Inflammatory macrophage (primary cell): ENCODE results near the gene SMR3B.

ENCODE experiments used
- DNase-seq, 2 donors: peaks; one replicate each; pipeline ENCODE4 v3.0.0-alpha.2; 2020 to 2022
- total RNA-seq, 18 experiments: gene quantifications; one replicate each; lab custom pipeline; 2026; ENCODE audit warnings: mixed read lengths in 6 of 18, inconsistent platforms in 2 of 18; lab: John Stamatoyannopoulos, UW

SMR3B gene
- total RNA-seq = 0 to 0.18 (median 0) reads per million in 18 experiments

DNA sequence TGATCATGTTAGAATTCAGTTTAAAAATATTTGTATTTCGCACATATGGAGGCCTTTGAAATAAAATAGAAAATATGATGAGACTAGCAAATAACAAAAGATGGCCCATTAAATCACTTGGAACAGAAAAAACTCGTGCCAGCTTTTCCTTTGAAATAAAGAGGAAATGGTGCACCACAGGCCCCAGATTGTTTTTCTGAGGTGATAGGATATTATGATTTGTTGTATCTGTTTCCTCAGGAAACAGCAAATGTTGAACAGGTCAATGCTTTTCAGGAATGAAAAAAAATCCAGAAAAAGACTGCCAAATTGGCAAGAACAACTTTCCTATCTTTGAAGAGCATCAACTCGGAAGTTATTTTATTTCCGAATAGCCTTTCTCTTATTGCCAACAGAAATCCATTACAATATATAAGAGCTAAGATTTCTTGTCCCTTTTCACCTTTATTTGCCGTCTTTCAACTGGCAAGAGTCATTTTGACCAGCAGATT lies at the start of gene SMR3B:
SMR3B (plus strand) TSS at position 441 of the 491 bp plus-strand sequence. CDS start 1,380 bp downstream, outside the sequence.
- no peak for DNase-seq

DNA sequence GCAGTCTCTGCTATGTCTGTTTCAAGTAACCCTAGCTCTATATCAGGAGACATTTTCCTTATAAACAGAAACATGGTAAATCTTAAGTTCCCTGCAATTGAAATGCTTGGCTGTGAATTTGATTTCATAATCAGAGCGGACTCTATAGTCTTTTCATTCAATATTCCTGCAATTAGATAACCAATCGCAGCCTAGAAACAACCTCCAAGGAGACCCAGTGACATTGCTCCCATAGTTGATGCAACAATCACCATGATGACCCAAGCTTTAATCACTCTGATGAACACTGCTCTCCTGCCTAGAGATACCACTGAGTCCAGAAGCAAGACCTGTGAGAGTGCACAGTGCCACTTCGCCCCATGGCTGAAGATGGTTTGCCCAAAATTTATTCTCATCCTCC lies 48.2 kb upstream of the SMR3B start, which contains the start of gene CABS1:
CABS1 (plus strand) TSS at position 301 of the 400 bp plus-strand sequence; CDS start at position 360, 59 bp downstream.
- no peak for DNase-seq

DNA sequence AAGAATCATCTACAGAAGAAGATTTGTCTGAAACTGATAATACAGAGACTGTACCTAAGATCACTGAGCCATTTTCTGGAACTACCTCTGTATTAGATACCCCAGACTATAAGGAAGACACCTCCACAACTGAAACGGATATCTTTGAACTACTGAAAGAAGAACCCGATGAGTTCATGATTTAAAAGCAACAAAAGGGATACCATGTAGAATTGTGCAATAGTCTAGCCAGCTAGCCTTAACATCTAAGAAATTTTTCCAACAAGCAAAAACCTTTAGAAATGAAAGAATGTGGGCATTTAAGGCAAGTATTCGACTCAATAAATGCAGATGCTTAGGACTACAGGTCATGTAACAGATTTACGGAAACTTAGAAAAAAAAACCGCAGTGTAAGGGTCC lies 46.9 kb upstream of the SMR3B start:
- DNase-seq = no peak

DNA sequence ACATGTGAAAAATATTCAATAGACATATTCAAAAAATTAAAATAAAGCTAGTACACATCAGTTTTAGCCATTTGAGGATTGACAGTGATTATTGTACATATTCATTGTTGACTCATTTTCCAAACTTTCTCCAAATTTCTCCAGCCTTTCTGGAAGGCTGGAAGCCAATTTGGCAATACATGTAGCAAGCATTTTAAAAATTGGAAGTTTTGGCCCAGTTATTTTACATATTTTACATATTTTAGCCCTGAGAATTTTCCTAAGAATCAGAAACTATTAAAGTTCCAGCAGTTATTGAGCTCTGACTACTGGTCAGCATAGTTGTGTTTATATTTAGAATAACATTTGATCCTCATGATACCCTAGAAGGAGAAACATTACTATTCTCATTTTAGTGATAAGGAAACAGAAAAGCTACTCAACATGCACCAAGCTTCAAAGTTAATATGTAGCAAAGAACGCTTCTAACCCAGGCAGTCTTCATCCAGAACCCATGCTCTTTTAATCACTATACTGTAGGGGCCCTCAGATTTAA lies 45.0 kb upstream of the SMR3B start:
- no peak for DNase-seq

DNA sequence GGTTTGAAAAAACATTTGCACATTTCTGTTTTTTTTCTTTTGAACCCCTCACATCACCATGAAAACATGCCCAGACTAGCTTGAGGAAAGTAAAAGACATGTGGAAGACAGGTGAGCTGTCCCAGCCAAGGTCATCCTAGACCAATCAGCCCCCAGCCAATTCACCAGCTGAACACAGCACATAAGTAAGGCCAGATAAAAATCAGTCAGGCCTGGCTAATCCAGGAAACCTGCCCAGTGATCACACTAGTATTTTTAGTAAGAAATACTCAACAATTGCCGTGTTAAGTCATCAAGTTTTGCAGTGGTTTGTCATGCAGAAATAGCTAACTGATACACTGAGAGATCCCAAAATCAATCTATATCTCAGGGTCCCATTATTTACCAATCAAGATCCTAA lies 26.7 kb upstream of the SMR3B start:
- DNase-seq = no peak

DNA sequence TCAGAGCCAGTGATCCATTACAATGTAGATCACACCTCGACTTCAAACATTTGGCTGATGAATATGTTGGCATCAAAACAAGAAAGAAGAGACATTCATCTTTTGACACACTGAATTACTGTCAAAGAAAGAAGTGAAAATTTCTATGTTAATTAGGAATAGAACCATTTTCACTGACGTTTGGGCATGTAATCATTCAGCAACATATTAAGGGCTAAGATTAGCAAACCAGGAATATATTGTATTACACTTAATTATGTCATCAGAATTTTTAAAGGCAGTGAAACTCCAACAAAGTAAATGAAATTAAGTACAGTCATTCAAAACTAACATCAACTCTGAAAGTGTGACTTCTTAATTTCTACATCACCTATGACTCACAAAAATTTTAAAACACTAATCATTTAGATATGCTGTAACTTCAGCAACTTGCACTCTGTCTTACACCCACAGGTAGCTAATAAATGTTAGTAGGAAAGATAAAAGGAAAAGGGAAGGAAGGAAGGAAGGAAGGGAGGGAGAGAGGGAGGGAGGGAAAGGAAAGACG lies 23.7 kb upstream of the SMR3B start:
- no peak for DNase-seq

DNA sequence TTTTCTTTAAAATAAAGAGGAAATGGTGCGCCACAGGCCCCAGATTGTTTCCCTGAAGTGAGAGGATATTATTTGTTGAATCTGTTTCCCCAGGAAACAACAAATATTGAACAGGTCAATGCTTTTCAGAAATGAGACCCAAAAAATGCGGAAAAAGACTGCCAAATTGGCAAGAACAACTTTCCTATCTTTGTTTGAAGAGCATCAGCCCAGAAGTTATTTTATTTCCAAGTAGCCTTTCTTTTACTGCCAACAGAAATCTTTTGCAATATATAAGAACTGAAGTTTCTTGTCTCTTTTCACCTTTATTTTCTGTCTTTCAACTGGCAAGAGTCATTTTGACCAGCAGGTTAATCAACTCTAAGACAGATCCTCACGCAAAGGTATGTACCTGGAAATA lies 22.5 kb upstream of the SMR3B start, which contains the start of gene SMR3A:
SMR3A (plus strand) TSS at position 301 of the 400 bp plus-strand sequence. CDS start 1,356 bp downstream, outside the sequence.
- no peak for DNase-seq

DNA sequence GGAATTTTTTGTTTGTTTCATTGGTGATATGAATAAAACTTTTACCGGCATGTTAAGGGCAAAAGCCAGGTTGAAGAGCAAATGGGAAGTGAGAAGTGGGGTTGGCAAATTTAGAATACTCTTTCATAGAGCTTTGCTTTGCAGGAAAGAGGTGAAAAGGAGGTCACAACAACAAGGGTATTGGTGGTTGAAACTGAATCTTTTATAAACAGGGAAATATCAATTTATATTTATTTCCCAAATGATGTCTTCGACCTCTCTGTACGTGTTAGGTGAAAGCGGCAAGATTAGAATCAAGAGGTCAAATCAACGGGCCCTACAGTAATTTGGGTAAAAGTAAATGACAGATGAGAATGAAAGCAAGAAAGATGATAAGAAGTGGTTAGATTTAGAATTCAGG lies 18.9 kb upstream of the SMR3B start:
- no peak for DNase-seq

DNA sequence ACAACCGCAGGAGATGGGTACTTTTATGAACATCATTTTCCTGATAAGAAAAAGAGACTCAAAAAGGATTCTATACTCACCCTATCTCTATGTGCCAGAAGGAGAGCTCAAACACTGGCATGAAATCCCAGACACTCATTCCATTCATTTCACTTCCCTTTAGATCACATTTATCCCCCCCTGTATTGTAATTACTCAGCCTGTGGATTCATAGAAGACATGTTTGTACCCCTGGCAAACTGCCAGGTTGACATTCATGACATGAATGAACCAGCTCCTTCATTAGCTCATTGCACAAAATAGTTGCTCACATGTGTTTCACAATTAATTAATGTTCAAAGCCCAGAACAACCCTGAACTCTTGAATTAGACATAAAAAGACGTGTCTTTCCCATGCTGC lies 17.5 kb upstream of the SMR3B start:
- DNase-seq = no peak

DNA sequence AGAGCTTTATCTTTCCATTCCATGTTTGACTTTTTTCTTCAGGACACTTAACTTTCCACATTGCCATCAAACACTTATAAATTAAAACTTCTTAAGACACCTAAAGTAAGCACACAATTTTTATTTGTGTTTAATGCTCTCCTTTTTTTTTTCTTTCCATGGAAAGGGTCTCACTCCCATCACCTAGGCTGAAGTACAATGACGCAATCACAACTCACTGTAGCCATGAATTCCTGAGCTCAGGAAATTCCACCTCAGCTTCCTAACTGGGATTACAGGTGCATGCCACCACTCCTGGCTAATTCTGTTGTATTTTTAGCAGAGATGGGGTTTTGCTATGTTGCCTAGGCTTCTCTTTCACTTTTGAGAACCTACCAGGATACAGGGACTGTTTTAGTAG lies 15.1 kb upstream of the SMR3B start:
- DNase-seq = no peak

DNA sequence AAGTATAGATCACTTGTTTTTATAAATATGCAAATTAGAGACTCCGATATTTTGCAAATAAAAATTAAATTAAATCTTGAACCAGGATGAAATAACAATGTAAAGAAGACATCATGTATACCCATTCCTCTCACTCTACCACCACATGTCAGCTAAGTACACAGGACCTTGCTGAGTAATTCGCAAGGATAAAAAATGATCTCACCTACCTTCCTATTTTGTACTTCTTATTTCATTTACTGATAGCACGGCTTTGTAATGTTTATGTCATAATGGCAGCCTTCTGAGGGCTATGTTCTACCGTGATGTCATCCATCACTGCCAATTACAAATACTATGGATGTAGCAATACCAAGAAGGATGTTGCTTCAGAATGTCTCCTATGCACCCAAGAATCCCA lies 10.9 kb upstream of the SMR3B start:
- no peak for DNase-seq

DNA sequence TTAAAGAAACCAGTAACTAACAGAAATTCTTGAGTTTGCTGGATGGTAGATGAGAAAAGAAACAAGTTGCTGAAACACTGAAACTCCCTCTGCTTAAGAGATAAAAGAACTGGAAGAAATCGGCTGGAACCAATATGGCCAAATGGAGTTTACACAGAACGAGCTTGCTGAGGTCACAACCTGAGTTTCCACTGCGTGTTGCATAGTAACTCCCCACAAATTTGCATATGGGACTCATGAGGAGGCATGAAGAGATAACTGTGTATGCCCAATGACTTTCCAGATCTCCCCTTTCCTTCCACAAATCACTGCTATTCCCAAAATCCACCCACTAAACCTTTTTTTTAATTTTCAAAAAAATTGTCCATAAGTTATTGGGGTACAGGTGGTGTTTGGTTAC lies 10.2 kb upstream of the SMR3B start:
- DNase-seq = no peak

DNA sequence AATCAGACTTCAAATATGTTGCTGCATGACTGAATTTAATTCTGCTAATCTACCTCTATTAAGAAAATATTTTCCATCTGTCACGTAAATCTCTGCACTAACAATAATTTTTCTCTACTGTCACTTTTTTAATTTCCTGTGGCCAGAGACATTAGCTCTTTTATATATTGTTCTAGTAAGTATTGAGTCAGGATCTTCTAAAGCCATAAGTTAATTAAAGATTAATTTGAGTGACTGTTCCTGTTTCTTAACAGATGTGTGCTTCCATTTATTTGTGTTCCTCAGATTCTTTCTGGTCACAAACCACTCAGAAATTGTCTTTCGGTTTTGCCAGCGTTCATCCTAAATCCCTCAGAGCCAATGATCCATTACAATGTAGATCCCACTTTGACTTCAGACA lies 2.4 kb upstream of the SMR3B start:
- DNase-seq = no peak

DNA sequence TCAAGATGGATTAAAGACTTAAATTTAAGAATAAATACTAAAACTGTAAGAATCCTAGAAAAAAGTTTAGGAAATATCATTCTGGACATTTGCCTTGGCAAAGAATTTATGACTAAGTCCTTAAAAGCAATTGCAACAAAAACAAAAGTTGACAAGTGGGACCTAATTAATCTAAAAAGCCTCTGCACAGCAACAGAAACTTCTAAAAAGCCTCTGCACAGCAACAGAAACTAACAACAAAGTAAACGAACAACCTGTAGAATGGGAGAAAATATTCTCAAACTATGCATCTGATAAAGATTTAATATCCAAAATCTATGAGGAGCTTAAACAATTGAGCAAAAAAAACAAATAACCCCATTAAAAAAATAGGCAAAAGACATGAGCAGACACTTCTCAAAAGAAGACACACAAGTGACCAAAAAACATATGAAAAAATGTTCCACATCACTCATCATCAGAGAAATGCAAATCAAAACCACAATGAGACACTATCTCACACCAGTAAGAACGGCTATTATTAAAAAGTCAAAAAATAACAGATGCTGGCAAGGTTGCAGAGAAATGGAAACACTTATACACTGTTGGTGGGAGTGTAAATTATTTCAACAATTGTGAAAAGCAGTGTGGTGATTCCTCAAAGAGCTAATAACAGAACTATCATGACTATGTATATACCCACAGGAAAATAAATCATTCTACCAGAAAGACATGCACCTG lies 9.3 kb downstream of the SMR3B start:
- DNase-seq = no peak

DNA sequence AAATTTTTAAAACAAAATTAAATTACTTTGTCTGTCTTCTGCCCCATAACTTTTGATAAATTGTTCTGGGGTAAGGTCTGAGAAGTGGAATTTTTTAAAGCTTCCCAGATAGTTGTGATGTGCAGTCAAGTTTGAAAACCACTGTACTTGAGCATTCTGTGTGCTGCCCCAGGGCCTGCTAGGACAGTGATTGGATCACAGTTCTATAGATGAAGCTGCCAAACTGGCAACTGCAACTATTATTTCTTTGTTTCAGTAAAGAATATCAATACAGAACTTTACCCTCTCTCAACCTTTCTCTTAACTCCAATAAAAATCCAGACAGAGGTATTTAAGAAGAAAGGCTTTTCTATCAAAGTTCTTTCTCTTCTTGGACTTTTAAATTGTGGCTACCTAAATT lies 14.6 kb downstream of the SMR3B start, which contains the start of gene OPRPN:
OPRPN (plus strand) TSS at position 361 of the 400 bp plus-strand sequence. CDS start 1,346 bp downstream, outside the sequence.
- DNase-seq = no peak

DNA sequence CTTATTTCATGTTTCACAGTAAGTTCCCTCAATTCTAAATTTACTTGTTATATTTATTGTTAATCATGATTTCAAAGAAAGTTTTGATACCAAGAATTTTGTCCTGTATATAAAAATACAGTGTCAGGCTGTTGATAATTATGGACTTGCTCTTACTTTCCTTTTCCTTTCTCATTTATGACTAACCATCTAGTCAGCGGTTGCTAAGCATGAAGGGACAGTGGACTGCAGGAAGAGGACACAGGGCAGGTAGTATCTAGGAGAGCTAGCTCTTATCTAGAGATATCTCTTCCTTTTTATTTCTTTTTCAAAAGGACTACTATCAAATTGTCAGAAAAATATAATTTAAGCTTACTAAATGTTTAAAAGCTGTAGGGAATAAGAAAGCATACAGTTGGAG lies 16.4 kb downstream of the SMR3B start:
- DNase-seq = no peak

DNA sequence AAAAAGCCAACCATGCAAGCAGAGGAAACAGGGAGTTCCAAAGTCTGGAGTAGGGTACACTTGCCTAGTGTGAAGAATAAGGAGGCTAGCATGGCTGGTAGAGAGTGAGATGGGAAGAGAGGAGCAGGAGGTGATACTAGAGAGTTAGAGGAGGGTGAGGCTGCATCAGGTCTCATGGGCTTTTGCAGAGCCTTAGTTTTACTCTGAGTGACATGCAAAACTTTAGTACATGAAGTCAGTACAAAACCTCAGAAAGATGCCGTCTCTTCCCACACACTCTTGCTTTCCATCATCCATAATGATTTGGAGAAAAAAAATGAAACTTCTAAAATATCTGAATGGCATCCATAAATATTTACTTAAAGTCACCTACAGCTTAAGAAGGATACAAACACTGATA lies 19.8 kb downstream of the SMR3B start:
- DNase-seq = no peak

DNA sequence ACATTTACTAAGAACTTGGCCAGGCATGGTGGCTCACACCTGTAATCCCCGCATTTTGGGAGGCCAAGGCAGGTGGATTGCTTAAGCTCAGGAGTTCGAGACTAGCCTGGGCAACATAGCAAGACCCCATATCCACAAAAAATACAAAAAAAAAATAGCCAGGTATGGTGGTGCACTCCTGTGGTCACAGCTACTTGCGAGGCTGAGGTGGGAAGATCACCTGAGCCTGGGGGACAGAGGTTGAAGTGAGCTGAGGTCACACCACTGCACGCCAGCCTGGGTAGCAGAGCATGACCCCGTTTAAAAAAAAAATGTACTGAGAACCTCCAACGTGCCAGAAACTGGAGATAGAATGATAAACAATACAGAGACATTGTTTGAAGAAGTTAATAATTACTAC lies 22.8 kb downstream of the SMR3B start:
- DNase-seq = no peak

DNA sequence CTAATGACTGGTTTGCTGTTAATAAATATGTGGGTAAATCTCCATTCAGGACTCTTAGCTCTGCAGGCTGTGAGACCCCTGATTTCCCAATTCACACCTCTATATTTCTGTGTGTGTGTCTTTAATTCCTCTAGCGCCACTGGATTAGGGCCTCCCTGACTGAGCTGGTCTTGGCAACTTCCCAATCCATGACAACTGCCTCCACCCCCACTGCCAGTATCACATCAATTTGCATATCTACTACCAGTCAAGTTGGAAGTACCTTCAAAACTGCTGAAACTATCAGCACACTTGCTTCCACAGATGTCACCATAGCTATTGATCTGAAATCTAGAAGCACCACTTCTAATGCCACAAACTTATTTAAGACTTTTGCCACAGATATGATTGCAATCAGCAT lies 42.4 kb downstream of the SMR3B start:
- DNase-seq = no peak

DNA sequence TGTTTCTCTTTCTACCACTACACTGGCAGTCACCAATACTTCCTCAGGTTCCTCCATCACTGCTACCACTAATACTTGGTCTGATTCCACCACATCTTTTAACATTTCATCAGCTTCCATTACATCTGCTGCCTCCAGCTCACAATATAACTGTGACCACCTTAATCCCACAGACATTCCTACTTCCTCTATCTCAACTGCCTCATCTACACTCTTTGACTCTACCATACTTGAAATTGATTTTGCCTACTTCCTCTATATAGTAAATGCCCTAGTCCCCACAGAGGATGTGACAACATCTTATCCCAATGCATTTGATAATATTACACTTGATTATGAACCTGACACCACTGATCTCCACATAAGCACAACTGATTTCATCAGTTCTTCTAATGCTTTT lies 43.9 kb downstream of the SMR3B start:
- no peak for DNase-seq

DNA sequence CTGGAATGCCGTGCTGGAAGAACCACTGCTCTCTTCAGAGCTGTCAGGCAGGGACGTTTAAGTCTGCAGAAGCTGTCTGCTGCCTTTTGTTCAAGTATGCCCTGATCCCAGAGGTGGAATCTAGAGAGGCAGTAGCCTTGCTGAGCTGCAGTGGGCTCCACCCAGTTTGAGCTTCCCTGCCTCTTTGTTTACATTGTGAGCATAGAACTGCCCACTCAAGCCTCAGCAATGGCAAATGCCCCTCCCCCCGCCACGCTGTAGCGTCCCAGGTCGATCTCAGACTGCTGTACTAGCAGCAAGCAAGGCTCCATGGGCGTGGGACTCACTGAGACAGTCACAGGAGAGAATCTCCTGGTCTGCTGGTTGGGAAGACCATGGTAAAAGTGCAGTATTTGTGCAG lies 54.3 kb downstream of the SMR3B start:
- no peak for DNase-seq
